ENCODE results near the gene CCDC183. TPM values are rescaled to one million over a fixed set of nuclear protein-coding genes. Genes with fewer than 3 reads are reported as not detected.
"Not testable (repeated sequence)": the region's sequence is repeated elsewhere in the genome, so short reads cannot be mapped to it uniquely, and the experiment has no call there.

Gene CCDC183
- total and polyA plus RNA-seq, 7 experiments from 2014 or later = 0.35 to 6.6 (median 2.9) TPM

DNA sequence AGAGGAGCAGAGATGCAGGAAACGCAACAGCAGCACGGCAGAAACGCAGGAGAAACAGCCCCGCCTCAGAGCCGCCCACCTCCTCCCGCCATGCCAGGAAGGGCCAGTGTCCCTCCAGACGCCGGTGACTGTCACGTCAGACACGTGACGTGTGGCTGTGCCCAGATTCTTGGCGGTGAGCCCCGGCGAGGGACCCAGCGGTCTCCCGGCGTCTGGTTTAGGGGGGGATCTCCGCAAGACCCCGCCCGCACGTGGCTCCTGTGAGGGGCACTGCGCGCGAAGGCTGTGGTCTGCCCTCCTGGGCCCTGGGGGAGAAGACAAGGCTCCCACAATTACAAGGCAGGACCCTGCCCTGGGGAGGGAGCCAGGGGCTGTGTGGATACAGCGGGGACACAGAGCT is 35.7 kb upstream of the CCDC183 start:
- ATAC-seq (no peak), DNase-seq (no peak)
- no peak overlapping the region for H3K27ac Mint-ChIP-seq
- H3K36me3 ChIP-seq (ENCODE audit: control insufficient read depth in 2 of 3, insufficient read depth in 3 of 3, low read length in 3 of 3) = no peaks in the 10 kb centered on the region
- H3K36me3 Mint-ChIP-seq = peaks cover 0 to 5% (median 0%) of the 10 kb centered on the region in 5 donors
- intact Hi-C loops (cut with micrococcal nuclease) = no loop called here
- H3K27ac ChIP-seq (ENCODE audit: low read depth, low read length) = no peak overlapping the region
- ChIA-PET CTCF (interaction anchor here (1.4 kb wide), 1 partner anchor 275 kb away, joined by 4 read pairs; no protein-coding TSS in a partner anchor), POLR2A (no interaction called here)
- H3K9me3 Mint-ChIP-seq = peaks cover 0 to 11% (median 3%) of the 10 kb centered on the region in 11 donors
- H3K4me1 ChIP-seq (ENCODE audit: control insufficient read depth in 2 of 2, insufficient read depth in 2 of 2, low read length in 2 of 2) = no peaks in the 10 kb centered on the region
- peaks cover 0 to 5% (median 0%) of the 10 kb centered on the region in 7 donors for H3K4me1 Mint-ChIP-seq
- H3K4me3 ChIP-seq (ENCODE audit: low read length) = no peak overlapping the region
- peaks cover 2 to 11% (median 4%) of the 10 kb centered on the region in 5 donors for H3K27me3 Mint-ChIP-seq
- H3K9me3 ChIP-seq (ENCODE audit: control insufficient read depth in 2 of 3, low read length in 3 of 3) = no peaks in the 10 kb centered on the region
- no peaks in the 10 kb centered on the region for H3K27me3 ChIP-seq (ENCODE audit: control insufficient read depth in 2 of 2, insufficient read depth in 2 of 2, low read length in 2 of 2)
- H3K4me3 Mint-ChIP-seq = peak overlapping the region in 2 of 10 donors; percentile 14 to 26

DNA sequence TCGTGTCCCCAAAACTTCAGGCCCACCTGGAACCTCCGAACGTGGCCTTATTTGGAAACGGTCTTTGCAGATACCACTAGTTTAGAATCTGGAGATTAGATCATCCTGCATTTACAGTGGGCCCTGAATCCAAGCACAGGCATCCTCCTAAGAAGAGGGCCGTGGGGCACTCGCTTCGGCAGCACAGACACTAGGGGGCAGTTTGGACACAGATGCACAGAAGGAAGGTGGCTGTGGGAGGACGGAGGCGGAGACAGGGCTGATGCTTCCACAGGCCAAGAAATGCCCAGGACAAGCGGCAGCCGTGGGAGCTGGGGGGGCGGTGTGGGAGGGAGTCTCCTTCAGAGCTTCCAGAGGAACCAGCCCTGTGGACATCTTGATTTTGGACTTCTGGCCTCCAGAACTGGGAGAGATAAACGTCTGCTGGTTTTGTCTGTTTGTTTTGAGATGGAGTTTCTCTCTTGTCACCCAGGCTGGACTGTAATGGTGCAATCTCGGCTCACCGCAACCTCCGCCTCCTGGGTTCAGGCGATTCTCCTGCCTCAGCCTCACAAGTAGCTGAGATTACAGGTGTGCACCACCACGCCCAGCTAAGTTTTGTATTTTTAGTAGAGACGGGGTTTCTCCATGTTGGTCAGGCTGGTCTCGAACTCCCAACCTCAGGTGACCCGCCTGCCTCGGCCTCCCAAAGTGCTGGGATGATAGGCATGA is 35.1 kb upstream of the CCDC183 start:
- H3K9me3 Mint-ChIP-seq; H3K36me3 Mint-ChIP-seq; POLR2A ChIA-PET; H3K27me3 ChIP-seq (ENCODE audit: control insufficient read depth in 2 of 2, insufficient read depth in 2 of 2, low read length in 2 of 2); H3K36me3 ChIP-seq (ENCODE audit: control insufficient read depth in 2 of 3, insufficient read depth in 3 of 3, low read length in 3 of 3); H3K4me1 Mint-ChIP-seq; H3K4me3 Mint-ChIP-seq; H3K4me3 ChIP-seq (ENCODE audit: low read length); H3K27ac ChIP-seq (ENCODE audit: low read depth, low read length); intact Hi-C loops (cut with micrococcal nuclease); H3K4me1 ChIP-seq (ENCODE audit: control insufficient read depth in 2 of 2, insufficient read depth in 2 of 2, low read length in 2 of 2); H3K27me3 Mint-ChIP-seq; H3K27ac Mint-ChIP-seq; H3K9me3 ChIP-seq (ENCODE audit: control insufficient read depth in 2 of 3, low read length in 3 of 3); DNase-seq: not testable (repeated sequence)
- CTCF ChIA-PET = interaction anchor here (1.4 kb wide), 1 partner anchor 274 kb away, joined by 4 read pairs; no protein-coding TSS in a partner anchor
- peak; percentile 25 for ATAC-seq

DNA sequence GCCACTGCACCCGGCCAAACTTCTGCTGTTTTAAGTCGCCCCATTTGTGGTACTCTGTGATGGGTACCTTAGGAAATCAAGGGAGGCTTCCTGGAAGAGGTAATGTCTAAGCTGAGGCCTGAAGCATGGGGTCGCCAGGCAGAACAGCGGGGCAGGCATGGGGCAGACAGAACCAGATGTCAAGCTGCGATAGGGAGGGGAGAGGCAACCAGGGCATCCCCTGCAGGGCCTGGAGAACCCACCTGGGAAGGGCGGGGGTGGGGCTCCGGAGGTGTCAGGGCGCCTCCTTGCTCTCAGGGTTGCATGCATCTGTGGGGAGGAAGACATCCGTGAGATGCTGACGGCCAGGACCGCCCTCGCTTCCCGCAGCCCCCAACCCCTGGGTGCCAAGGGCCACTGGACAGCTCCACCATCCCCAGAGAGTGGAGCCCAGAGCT is 34.6 kb upstream of the CCDC183 start:
- POLR2A ChIA-PET = no interaction called here
- no peaks in the 10 kb centered on the region for H3K36me3 Mint-ChIP-seq
- H3K4me1 ChIP-seq (ENCODE audit: control insufficient read depth in 2 of 2, insufficient read depth in 2 of 2, low read length in 2 of 2) = no peaks in the 10 kb centered on the region

DNA sequence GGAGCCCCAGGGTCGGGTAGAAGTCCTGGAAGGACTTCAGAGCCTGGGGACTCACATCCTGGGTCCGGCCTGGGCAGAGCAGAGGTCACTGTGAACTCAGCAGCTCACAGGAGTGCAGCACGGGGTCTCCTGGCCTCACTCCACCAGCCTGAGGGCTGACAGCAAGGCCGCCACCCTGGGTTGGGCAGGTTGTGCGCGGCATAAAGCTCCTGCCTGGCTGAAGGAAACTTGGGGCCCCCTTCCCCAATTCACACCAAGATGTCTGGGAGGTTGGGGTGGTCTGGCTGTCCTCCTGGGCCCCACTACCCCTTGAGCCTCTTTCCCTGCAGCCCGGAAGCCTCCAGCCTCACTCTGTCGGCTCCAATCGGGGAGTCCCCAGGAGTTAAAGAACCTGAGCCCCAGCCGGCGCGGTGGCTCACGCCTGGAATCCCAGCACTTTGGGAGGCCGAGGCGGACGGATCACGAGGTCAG is 33.9 kb upstream of the CCDC183 start:
- ChIA-PET CTCF (no interaction called here), POLR2A (no interaction called here)
- Histone ChIP-seq H3K9me3 (ENCODE audit: control insufficient read depth in 2 of 3, low read length in 3 of 3) (no peaks in the 10 kb centered on the region), H3K27ac (ENCODE audit: low read depth, low read length) (no peak overlapping the region), H3K36me3 (ENCODE audit: control insufficient read depth in 2 of 3, insufficient read depth in 3 of 3, low read length in 3 of 3) (no peaks in the 10 kb centered on the region), H3K27me3 (ENCODE audit: control insufficient read depth in 2 of 2, insufficient read depth in 2 of 2, low read length in 2 of 2) (no peaks in the 10 kb centered on the region), H3K4me3 (ENCODE audit: low read length) (no peak overlapping the region), H3K4me1 (ENCODE audit: control insufficient read depth in 2 of 2, insufficient read depth in 2 of 2, low read length in 2 of 2) (no peaks in the 10 kb centered on the region)
- Mint-ChIP-seq H3K27me3 (peaks cover 4 to 17% (median 11%) of the 10 kb centered on the region in 5 donors), H3K9me3 (no peaks in the 10 kb centered on the region), H3K36me3 (no peaks in the 10 kb centered on the region), H3K4me3 (no peak overlapping the region), H3K27ac (no peak overlapping the region), H3K4me1 (peaks cover 0 to 12% (median 0%) of the 10 kb centered on the region in 7 donors)
- DNase-seq (no peak), ATAC-seq (no peak)
- intact Hi-C loops (cut with micrococcal nuclease) = no loop called here

More for the DNA sequence above, 34.6 kb upstream of the CCDC183 start:
- no peaks in the 10 kb centered on the region for H3K9me3 Mint-ChIP-seq
- Histone ChIP-seq H3K27me3 (ENCODE audit: control insufficient read depth in 2 of 2, insufficient read depth in 2 of 2, low read length in 2 of 2) (no peaks in the 10 kb centered on the region), H3K4me3 (ENCODE audit: low read length) (no peak overlapping the region), H3K27ac (ENCODE audit: low read depth, low read length) (no peak overlapping the region), H3K9me3 (ENCODE audit: control insufficient read depth in 2 of 3, low read length in 3 of 3) (no peaks in the 10 kb centered on the region), H3K36me3 (ENCODE audit: control insufficient read depth in 2 of 3, insufficient read depth in 3 of 3, low read length in 3 of 3) (no peaks in the 10 kb centered on the region)
- H3K27me3 Mint-ChIP-seq = peaks cover 2 to 10% (median 4%) of the 10 kb centered on the region in 5 donors
- DNase-seq = no peak
- ATAC-seq = no peak
- H3K27ac Mint-ChIP-seq = no peak overlapping the region
- intact Hi-C loops (cut with micrococcal nuclease) = no loop called here
- CTCF ChIA-PET = no interaction called here
- H3K4me3 Mint-ChIP-seq = no peak overlapping the region
- peaks cover 0 to 6% (median 0%) of the 10 kb centered on the region in 7 donors for H3K4me1 Mint-ChIP-seq

DNA sequence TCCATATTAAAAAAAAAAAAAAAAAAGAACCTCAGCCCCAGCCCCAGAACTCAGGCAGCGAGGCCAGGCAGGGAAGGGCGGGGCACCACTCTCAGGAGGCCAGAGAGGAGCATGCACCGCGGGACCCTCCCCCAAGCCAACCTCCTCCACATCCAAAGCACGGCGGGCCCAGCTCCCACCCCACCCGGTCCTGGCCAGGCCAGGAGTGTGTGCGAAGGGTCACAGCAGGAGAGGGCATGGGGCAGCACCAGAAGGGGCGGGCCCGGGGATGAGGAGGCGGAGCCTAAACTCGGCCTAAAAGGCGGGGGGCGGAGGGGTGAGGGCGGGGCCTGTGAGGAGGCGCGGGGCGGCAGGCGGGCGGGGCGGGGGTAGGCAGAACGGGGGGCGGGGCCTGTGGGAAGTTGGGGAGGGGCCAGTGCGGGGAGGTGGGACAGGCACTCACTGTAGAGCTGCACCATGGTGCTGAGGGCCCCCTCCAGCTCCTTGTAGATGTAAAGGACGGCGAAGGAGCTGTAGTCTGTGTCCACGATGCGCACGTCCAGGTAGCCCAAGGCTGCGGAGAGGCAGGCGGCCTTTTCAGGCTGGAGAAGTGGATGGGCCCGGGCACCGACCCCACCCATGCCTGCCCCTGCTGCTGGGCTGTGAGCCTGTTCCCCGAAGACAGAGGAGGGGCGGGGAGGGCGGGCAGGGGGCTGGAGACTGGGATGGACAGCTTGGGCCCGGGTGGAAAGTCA is 33.1 kb upstream of the CCDC183 start:
- Histone ChIP-seq H3K9me3 (ENCODE audit: control insufficient read depth in 2 of 3, low read length in 3 of 3) (no peaks in the 10 kb centered on the region), H3K27ac (ENCODE audit: low read depth, low read length) (no peak overlapping the region), H3K4me3 (ENCODE audit: low read length) (no peak overlapping the region), H3K36me3 (ENCODE audit: control insufficient read depth in 2 of 3, insufficient read depth in 3 of 3, low read length in 3 of 3) (no peaks in the 10 kb centered on the region), H3K4me1 (ENCODE audit: control insufficient read depth in 2 of 2, insufficient read depth in 2 of 2, low read length in 2 of 2) (no peaks in the 10 kb centered on the region), H3K27me3 (ENCODE audit: control insufficient read depth in 2 of 2, insufficient read depth in 2 of 2, low read length in 2 of 2) (no peaks in the 10 kb centered on the region)
- DNase-seq = peak in 1 of 9 donors; percentile 67
- H3K36me3 Mint-ChIP-seq = no peaks in the 10 kb centered on the region
- intact Hi-C loops (cut with micrococcal nuclease) = no loop called here
- no peak overlapping the region for H3K4me3 Mint-ChIP-seq
- no peaks in the 10 kb centered on the region for H3K9me3 Mint-ChIP-seq
- peak; percentile 47 for ATAC-seq
- H3K27me3 Mint-ChIP-seq = peaks cover 4 to 26% (median 15%) of the 10 kb centered on the region in 5 donors
- no peak overlapping the region for H3K27ac Mint-ChIP-seq
- ChIA-PET CTCF (no interaction called here), POLR2A (no interaction called here)
- peaks cover 0 to 12% (median 0%) of the 10 kb centered on the region in 7 donors for H3K4me1 Mint-ChIP-seq

DNA sequence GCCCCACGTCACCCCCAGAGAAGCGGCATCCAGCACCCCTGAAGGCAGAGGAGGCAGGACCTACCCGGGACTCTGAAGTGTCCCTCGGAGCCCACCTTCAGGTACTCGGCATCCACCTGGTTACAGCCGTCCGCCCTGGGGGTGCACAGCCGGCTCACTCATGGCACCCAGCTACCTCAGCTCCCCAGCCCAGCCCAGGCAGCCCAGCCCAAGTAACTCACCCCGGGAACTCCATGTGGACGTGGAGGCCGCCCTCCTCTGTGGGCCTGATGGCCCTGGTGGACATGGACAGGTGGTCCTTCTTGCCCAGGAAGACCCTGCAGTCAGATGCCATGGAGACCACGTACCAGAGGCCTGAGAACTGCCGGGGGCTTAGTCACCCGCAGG is 32.5 kb upstream of the CCDC183 start:
- no peak overlapping the region for H3K4me3 Mint-ChIP-seq
- POLR2A ChIA-PET = interaction anchor here (0.7 kb wide), 1 partner anchor 35 kb away, joined by 3 read pairs; no protein-coding TSS in a partner anchor
- ATAC-seq = no peak

More for the DNA sequence above, 32.5 kb upstream of the CCDC183 start:
- no peak for DNase-seq
- H3K27ac ChIP-seq (ENCODE audit: low read depth, low read length) = no peak overlapping the region
- Mint-ChIP-seq H3K9me3 (no peaks in the 10 kb centered on the region), H3K36me3 (no peaks in the 10 kb centered on the region), H3K27ac (no peak overlapping the region), H3K27me3 (peaks cover 4 to 26% (median 15%) of the 10 kb centered on the region in 5 donors), H3K4me1 (peaks cover 0 to 12% (median 0%) of the 10 kb centered on the region in 7 donors)
- H3K9me3 ChIP-seq (ENCODE audit: control insufficient read depth in 2 of 3, low read length in 3 of 3) = no peaks in the 10 kb centered on the region
- H3K4me1 ChIP-seq (ENCODE audit: control insufficient read depth in 2 of 2, insufficient read depth in 2 of 2, low read length in 2 of 2) = no peaks in the 10 kb centered on the region
- H3K36me3 ChIP-seq (ENCODE audit: control insufficient read depth in 2 of 3, insufficient read depth in 3 of 3, low read length in 3 of 3) = no peaks in the 10 kb centered on the region
- no peaks in the 10 kb centered on the region for H3K27me3 ChIP-seq (ENCODE audit: control insufficient read depth in 2 of 2, insufficient read depth in 2 of 2, low read length in 2 of 2)
- no peak overlapping the region for H3K4me3 ChIP-seq (ENCODE audit: low read length)
- intact Hi-C loops (cut with micrococcal nuclease) = no loop called here
- CTCF ChIA-PET = no interaction called here
